NCI-H1436 treated with DMSO at 0.1 percent for 48 hours (cell line): ENCODE data around the gene SLC22A4.

ENCODE experiments used
- DNase-seq: peaks from one replicate; lab custom pipeline; 2025; lab: John Stamatoyannopoulos, UW

SLC22A4 gene

DNA sequence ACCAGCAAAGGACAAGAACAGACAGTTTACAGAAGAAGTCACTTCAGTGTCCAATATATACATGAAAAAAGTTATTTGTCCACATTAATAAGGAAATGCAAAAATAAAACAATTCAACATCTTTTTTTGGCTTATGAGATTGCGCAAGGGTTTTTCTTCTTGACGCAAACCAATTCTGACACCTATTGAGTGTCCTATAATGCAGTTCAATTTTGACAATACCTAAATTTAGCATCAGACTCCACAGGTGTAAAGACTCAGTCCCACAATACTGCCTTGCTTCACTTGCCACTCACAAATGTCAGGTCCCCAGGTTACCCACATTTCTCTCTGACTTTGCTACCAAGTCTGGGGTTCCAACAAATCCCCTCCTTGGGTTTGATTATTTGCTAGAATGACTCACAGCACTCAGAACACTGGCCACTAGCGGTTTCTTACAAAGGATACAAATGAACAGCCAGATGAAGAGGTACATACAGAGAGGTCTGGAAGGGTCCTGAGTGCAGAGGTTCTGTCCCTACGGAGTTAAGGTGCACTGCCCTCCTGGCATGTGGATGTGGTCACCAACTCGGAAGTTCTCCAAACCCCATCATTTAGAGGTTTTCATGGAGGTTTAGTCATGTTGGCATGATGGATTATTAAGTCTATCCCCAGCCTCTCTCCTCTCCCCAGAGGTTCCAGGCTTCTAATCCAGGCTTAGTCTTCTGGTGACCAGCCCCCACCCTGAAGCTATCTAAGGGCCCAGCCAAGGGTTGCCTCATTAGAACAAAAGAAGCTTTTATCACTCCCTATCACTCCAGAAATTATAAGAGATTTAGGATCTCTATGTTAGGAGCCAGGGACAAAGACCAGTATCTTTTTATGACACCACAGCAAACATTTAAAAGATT, 48.3 kb downstream of the SLC22A4 start:
- DNase-seq: no peak

DNA sequence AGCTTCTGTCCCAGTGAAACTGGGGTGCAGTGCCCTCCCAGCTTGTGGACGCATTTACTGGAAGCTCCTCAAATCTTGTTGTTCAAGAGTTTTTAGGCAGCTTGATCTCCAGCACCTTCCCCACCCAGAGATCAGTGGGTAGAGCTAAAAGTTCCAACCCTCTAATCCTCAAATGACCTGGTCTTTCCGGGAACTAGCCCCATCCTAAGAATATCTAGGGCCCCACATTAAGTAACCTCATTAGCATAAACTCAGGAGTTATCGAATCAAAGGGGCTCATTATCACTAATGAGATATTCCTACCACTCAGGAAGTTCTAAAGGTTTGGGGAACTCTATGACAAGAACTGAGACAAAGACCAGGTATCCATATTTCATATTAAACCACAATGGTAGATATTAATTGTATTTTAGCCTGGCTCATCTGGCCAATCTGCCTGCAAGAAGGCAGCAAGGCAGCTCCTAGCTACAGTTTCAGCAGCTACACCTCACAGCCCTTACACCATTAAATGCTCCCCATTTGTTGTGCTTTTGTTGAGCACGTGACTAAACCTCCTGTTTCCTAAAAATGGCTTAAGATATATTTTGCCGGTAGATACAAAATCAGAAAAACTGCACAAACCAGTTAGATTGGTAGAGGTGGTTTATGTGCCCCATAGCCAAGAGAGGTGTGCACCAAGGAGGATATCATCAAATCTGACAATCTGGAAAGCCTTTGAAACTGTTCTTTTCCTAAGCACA, 50.8 kb downstream of the SLC22A4 start:
- DNase-seq: no peak

DNA sequence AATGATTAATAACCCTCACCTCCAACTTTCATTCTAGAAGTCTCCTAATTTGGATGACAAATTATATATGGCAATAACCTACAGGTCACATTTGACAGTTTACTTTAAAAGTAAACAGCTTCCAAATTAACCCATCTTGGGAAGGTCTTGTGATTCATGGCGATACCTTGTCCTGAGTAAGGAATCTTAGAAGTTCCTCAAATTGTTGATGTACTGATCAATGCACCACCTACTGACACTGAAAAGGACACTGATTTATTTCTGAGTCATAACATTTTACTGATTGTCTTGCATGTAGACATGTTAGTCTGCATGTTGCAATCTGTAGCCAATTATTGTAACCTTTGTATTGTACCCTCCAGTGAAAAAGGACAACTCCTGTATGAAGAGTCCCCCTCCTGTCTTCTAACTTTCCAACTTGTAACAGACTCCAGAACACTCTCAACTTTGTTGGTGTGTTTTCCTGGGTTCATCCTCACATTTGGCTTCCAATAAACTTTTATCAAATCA, 59.3 kb downstream of the SLC22A4 start:
- DNase-seq: no peak

DNA sequence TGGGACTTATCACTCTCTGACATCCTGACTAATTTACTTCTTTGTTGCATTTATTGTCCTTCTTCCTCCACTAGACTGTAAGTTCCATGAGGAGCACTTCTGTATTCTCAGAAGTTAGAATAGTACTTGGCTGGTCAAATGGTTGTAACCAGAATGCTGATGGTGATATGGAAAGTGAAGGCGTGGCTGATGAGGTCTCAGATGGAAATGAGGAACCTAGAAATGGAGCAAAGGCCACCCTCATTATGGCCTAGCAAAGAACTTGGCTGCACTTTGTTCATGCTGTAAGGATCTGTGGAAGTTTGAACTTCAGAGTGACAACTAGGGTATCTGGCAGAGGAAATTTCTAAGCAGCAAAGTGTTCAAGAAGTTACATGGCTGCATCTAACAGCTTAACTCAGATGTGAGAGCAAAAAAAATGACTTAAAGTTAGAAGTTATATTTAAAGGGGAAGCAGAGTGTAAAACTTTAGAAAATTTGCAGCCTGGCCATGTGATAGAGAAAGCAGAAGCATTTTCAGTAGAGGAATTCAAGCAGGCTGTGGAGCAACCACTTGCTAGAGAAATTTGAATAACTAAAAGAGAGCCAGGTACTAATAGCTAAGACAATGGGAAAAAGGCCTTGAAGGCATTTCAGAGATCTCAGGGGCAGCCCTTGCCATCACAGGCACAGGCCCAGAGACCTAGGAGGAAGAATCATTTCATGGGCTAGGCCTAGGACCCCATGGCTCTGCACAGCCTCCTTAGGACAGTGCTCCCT, 60.4 kb downstream of the SLC22A4 start:
- DNase-seq: no peak

DNA sequence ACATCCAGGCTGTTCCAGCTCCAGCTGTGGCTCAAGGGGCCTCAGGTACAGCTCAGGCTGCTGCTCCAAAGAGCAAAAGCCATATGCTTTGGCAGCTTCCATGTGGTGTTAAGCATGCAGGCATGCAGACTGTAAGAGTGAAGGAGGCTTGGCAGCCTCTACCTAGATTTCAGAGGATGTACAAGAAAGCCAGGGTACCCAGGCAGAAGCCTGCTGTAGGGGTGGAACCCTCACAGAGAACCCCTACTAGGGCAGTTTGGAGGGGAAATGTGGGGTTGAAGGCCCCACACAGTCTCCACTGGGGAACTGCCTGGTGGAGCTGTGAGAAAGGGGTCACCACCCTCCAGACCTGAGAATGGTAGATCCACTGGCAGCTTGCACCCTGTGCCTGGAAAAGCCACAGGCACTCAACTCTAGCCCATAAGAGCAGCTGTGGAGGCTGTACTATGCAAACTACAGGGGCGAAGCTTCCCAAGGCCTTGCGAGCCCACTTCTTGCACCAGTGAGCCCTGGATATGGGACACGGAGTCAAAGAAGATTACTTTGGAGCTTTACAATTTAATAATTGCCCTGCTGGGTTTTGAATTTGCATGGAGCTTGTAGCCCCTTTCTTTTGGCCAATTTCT, 61.1 kb downstream of the SLC22A4 start:
- DNase-seq: no peak

DNA sequence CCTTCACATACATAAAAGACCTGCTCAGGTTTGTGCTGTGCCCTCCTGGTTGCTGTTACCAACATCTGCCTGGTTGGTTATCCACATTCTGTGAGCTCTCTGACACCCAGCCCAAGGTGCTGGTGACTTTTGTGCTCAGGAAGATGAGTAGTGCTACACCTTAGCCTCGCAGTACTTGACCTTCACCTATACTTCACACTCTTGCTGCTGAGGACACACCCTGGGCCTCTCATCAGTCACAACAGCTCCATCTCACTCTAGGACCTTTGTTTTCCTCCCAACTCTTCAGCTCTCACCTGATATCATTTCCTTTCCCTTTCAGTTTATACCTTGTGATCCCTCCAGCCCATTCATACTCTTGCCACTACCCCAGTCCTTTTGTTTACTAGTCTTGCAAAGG, 64.6 kb downstream of the SLC22A4 start:
- no peak for DNase-seq

DNA sequence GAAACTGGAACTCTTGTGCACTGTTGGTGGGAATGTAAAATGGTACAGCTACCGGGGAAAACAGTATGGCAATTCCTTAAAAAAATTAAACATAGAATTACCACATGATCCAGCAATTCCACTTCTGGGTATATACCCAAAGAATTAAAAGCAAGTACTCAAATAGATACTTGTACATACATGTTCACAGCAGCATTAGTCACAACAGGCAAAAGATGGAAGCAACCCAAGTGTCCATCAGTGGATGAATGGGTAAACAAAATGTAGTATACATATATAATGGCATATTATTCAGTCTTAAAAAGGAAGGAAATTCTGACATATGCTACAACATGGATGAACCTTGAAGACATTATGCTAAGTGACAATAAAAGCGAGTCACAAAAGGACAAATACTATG, 67.9 kb downstream of the SLC22A4 start:
- DNase-seq: no peak

DNA sequence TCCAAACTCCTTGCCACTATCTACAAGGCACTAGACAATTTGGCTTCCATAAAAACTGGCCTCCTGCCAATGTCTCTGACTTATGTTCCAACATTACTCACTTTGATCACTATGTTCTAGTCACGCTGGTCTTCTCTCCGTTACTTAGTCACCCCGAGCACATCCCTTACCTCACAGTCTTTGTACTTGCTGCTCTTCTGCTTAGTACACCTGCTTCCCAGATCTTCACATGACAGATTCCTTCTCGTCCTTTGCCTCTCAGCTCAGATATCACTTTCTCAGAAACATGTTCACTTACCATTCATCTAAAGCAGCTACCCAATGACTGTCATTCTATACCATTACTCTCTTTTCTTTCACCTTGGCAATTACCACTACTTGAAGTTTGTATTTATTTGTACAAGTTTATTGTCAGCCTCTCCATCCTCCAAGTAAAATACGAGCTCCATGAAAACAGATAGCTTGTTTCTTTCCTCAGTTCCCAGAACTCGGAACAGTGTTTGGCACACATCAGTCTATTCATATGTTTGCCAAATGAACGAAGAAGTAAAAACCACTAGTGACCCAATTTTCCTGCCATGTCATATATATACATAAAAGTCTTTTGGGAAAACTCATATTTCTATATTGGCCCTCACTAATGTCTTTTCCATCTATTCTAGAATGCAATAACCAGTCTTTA, 69.4 kb downstream of the SLC22A4 start:
- no peak for DNase-seq

DNA sequence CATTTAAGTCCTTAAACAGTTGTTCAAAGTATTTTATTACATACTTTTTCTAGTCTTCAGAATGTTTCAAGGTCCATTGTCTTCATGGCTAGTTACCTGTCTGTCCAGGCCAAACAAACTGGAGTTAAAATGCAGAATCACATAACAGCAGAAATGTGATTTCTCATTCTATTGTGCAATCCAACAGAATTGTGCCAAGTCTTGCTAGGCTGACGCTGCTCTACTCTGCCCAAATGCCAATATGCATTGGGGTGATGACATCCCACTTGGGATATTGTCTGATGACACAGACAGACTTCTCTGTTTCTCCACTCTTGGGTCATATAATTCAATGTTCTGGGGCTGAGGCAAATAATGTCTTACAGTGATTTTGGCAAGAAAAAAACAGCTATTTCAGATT, 70.1 kb downstream of the SLC22A4 start:
- DNase-seq: no peak

DNA sequence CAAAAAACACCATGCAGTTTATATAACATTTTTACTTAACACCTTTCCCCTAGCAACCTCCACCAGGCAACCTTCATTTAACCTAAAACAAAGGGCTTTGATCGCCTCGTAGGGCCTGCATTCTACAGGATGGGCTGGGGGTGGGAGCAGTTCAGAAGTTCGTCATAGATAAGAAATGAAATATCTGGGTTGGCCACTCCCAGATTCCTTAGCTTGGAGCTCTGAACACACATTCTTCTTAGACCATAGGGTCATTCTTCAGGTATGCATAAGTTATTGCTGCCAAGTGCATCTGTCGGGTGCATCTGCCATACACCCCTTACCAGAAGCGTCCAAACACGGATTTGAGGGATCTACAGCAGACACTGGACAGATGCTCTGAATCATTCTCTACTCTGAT, 71.0 kb downstream of the SLC22A4 start:
- no peak for DNase-seq

DNA sequence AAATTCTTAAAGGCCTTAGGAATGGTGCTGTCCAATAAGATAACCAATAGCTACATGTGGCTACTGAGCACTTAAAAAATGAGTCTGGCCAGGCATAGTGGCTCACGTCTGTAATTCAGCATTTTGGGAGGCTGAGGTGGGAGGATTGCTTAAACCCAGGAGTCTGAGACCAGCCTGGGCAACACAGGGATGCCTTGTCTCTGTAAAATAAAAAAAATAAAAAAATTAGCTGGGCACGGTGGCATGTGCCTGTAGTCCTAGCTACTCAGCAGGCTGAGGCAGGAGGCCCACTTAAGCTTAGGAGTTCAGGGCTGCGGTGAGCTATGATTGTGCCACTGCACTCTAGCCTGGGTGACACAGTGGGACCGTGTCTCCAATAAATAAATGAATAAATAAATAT, 74.0 kb downstream of the SLC22A4 start:
- no peak for DNase-seq

DNA sequence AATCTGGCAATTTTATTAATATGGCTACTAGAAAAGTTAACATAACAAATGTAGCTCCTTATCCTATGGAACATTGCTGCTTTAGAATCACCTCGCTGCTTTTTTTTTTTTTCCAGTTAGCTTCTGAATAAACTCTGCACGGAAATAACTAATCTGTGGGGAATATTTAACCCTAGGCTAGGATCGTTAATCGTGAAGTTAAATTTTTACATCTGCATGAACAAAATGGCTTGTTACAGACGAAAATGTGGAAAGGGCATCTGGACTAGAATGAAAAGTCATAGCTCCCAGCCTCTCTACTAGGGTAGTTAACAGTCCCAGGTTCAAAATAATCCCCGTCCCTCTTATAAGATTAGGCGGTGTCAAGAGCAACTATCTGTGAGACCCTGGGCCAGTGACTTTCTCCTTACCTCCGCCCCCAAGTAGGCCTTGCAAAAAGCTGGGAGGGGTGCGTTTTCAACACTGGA, 74.8 kb downstream of the SLC22A4 start:
- no peak for DNase-seq

DNA sequence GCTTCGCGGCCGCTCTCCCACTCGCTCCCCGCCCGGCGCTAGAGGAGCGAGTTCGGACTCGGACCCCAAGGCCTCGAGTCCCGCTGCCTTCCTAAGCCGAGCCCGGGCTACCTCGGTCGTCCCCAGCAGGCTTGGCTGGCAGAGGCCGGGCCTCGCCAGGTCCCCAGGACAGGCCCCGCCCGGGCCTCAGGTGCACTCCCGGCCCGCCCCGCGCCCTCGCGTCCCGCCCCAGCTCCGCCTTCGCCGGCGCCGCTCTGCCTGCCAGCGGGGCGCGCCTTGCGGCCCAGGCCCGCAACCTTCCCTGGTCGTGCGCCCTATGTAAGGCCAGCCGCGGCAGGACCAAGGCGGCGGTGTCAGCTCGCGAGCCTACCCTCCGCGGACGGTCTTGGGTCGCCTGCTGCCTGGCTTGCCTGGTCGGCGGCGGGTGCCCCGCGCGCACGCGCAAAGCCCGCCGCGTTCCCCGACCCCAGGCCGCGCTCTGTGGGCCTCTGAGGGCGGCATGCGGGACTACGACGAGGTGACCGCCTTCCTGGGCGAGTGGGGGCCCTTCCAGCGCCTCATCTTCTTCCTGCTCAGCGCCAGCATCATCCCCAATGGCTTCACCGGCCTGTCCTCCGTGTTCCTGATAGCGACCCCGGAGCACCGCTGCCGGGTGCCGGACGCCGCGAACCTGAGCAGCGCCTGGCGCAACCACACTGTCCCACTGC, 75.4 kb downstream of the SLC22A4 start, which contains the start of gene SLC22A5:
SLC22A5 (plus strand) TSS at position 237 of the 707 bp plus-strand sequence; CDS start at position 500, 263 bp downstream.
- no peak for DNase-seq

DNA sequence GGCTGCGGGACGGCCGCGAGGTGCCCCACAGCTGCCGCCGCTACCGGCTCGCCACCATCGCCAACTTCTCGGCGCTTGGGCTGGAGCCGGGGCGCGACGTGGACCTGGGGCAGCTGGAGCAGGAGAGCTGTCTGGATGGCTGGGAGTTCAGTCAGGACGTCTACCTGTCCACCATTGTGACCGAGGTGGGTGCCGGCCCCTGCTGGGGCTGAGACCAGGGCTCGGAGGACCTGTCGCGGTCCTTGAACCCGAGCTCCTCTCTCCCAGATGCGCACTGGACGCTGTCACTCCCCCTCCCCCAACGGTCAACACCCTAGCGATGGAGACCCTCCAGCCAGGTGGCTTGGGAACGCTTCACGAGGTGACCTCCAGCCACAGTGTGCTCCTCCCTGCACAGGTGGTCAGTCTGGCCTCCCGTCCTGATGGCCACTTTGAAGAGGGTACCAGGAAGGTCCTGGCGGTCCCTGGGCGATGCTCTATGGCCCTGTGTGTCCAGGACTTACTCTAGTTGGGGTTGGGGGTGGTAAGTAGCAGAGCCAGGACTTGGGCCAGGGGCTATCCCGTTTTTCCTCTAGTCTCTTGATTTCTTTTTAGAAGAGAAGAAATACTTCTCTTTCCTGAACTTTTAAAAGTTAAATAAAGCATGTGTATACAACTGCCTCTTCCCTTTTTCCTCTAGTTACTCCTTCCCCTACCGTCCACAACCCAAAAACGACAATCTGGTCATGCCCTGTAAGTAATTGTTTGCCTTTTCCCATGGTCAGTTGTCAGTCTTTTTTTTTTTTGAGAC, 76.2 kb downstream of the SLC22A4 start:
- no peak for DNase-seq

DNA sequence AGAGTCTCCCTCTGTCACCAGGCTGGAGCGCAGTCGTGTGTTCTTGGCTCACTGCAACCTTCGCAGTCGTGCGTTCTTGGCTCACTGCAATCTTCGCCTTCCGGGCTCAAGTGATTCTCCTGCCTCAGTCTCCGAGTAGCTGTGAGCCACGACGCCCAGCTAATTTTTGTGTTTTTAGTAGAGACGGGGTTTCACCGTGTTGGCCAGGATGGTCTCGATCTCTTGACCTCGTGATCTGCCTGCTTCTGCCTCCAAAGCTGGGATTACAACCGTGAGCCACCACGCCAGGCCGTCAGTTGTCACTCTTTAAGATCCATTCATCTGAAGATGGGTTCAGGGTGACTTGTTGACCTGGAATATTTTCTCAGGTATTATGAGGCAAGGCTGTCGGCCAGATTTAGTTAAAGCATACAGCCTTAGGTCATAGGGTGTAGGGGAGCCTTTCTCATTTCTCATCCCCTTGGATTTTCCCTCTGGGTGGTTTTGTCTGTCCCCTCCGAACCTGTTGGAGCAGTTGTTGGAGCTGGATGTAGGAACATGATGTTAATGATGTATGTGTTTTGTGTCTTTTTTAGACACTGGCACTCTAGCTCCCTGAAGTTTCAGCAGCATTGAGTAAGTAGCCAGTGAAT, 76.9 kb downstream of the SLC22A4 start:
- DNase-seq: no peak

DNA sequence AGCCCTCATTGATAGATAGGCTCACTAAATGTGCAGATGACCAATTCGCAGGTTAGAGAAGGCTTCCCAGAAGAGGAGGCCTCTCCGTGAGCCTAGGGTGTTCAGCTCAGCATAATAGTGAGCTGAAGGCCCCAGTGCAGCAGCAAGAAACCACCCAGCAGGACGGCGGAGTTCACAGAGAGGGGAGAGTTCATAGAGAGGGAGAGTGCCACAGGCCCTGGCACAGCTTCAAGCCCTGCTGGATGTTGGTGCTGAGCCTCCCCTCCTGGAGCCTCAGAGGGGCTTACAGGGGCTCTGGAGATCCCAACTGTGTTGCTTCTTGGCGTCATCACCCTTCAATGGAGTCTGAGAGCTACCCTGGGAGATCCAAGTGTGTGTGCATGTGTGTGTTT, 77.4 kb downstream of the SLC22A4 start:
- no peak for DNase-seq

DNA sequence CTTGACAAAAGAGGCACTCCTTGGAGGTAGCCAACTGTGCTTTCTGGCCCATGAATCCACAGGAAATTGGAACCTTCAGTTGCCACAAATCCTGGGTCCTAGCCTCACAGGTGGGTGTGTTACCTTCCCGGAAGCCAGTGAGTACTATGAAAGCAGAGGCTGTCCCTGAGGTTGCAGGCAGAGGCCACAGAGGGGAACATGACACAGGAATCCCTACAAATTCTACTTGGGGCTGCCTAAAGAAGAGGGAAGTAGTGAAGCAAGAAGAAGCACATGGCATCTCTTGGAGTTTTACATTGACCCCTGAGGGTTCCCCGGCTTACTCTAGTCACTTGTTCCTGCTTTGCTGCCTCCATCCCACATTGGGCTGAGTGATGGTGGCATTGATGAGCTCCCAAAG, 77.9 kb downstream of the SLC22A4 start:
- DNase-seq: no peak

DNA sequence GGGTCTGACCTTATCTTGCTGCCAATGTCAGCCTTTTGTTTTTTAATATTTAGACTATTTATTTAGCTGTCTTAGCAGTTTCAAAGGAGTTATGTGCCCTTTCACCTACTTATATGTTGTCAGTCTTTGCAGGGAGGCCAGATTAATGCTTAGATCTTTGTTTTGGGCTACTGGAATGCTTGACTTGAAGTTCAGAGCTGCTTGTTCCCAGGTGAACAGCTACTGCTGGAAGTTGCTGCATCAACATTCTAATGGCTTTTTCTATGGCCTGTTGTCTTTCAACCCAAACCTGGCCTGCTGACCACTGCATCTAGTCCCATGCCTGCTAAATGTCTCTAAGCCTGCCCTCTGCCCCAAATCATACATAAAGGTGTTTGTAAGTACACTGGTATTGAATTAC, 78.3 kb downstream of the SLC22A4 start:
- no peak for DNase-seq

DNA sequence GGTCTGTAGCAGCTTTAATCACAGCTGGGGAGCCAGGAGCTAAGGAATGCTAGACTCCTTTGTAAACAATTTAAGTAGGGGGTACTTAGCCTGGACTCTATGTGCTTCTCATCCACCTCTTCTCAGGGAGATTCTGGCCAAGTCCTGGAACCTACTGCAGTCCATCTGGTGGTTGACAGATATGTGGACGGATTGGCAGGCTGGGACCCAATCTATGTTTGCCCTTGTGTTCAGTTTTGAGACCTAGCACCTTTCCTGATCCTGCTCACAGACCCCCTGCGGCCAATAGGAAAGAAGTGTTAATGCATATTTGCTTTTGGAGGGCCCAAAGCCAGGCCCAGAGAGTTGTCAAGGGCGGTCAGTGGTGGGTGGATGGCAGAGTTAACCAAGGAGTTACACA, 81.8 kb downstream of the SLC22A4 start:
- DNase-seq: no peak
